ENCODE results near the gene TMEM81.

GRCh38 chr1:205068457-205069040 lies 15.7 kb downstream of the TMEM81 start:
- TF ChIP-seq CTCF (IDR thresholded peaks at IDR 0.05), result no peak
- TF ChIP-seq ZFX (IDR thresholded peaks at IDR 0.05; ENCODE audit: borderline replicate concordance), result no peak

All from 22Rv1 (cell line).